ENCODE results near the gene PEX11B. TPM values are rescaled to one million over a fixed set of nuclear protein-coding genes. Genes with fewer than 3 reads are reported as not detected.

PEX11B gene
- total RNA-seq, 1 experiment from 2014 or later = 18.2 TPM

- in situ Hi-C loops (cut with HindIII; ENCODE audit: low sequenced_read_pairs) = no loop called here
- DNase-seq (ENCODE audit: low spot score) = peak; percentile 73
Observed at GRCh38 chr1:145918992-145919939, 749 bp upstream of the PEX11B start.

- in situ Hi-C loops (cut with HindIII; ENCODE audit: low sequenced_read_pairs) = no loop called here
Observed at GRCh38 chr1:145917595-145917994, 922 bp downstream of the PEX11B start.

GRCh38 chr1:145916745-145917144 lies 1.8 kb downstream of the PEX11B start:
- in situ Hi-C loops (cut with HindIII; ENCODE audit: low sequenced_read_pairs) = no loop called here
- no peak for DNase-seq (ENCODE audit: low spot score)

More at GRCh38 chr1:145917595-145917994, 922 bp downstream of the PEX11B start:
- DNase-seq (ENCODE audit: low spot score) = peak; percentile 19

- in situ Hi-C loops (cut with HindIII; ENCODE audit: low sequenced_read_pairs) = no loop called here
- DNase-seq (ENCODE audit: low spot score) = no peak
Observed at GRCh38 chr1:145912128-145912641, 6.3 kb downstream of the PEX11B start.

- in situ Hi-C loops (cut with HindIII; ENCODE audit: low sequenced_read_pairs) = no loop called here
- no peak for DNase-seq (ENCODE audit: low spot score)
Observed at GRCh38 chr1:145908653-145909052, 9.9 kb downstream of the PEX11B start.

- in situ Hi-C loops (cut with HindIII; ENCODE audit: low sequenced_read_pairs) = no loop called here
- DNase-seq (ENCODE audit: low spot score) = no peak
Observed at GRCh38 chr1:145906954-145907753, 11.4 kb downstream of the PEX11B start.

- no peak for DNase-seq (ENCODE audit: low spot score)
- in situ Hi-C loops (cut with HindIII; ENCODE audit: low sequenced_read_pairs) = no loop called here
Observed at GRCh38 chr1:145901312-145902021, 17.1 kb downstream of the PEX11B start.

GRCh38 chr1:145898756-145899155 lies 19.8 kb downstream of the PEX11B start:
- DNase-seq (ENCODE audit: low spot score) = no peak
- in situ Hi-C loops (cut with HindIII; ENCODE audit: low sequenced_read_pairs) = no loop called here

- DNase-seq (ENCODE audit: low spot score) = no peak
- in situ Hi-C loops (cut with HindIII; ENCODE audit: low sequenced_read_pairs) = no loop called here
Observed at GRCh38 chr1:145897969-145898368, 20.5 kb downstream of the PEX11B start.

GRCh38 chr1:145895471-145895870 lies 23.0 kb downstream of the PEX11B start:
- no peak for DNase-seq (ENCODE audit: low spot score)
- in situ Hi-C loops (cut with HindIII; ENCODE audit: low sequenced_read_pairs) = no loop called here

GRCh38 chr1:145893306-145894055 lies 25.0 kb downstream of the PEX11B start:
- no peak for DNase-seq (ENCODE audit: low spot score)
- in situ Hi-C loops (cut with HindIII; ENCODE audit: low sequenced_read_pairs) = no loop called here

- DNase-seq (ENCODE audit: low spot score) = peak; percentile 45
- in situ Hi-C loops (cut with HindIII; ENCODE audit: low sequenced_read_pairs) = no loop called here
Observed at GRCh38 chr1:145892486-145893087, 25.9 kb downstream of the PEX11B start.

GRCh38 chr1:145891587-145892485 lies 26.7 kb downstream of the PEX11B start:
- in situ Hi-C loops (cut with HindIII; ENCODE audit: low sequenced_read_pairs) = no loop called here
- DNase-seq (ENCODE audit: low spot score) = peak; percentile 97

GRCh38 chr1:145891143-145891542 lies 27.4 kb downstream of the PEX11B start:
- no peak for DNase-seq (ENCODE audit: low spot score)
- in situ Hi-C loops (cut with HindIII; ENCODE audit: low sequenced_read_pairs) = no loop called here

GRCh38 chr1:145889722-145890121 lies 28.8 kb downstream of the PEX11B start:
- in situ Hi-C loops (cut with HindIII; ENCODE audit: low sequenced_read_pairs) = no loop called here
- no peak for DNase-seq (ENCODE audit: low spot score)

- in situ Hi-C loops (cut with HindIII; ENCODE audit: low sequenced_read_pairs) = no loop called here
- DNase-seq (ENCODE audit: low spot score) = no peak
Observed at GRCh38 chr1:145887631-145888030, 30.9 kb downstream of the PEX11B start.

- in situ Hi-C loops (cut with HindIII; ENCODE audit: low sequenced_read_pairs) = no loop called here
- no peak for DNase-seq (ENCODE audit: low spot score)
Observed at GRCh38 chr1:145886816-145887215, 31.7 kb downstream of the PEX11B start.
